GM23338 (cell line): ENCODE data around the gene MEF2D. TPM values are rescaled to one million over a fixed set of nuclear protein-coding genes. Genes with fewer than 3 reads are reported as not detected.

Experiments
- EZH2 ChIP-seq: fragments of 200-600 bp; sonication (generic); IDR thresholded peaks from one replicate; pipeline ENCODE4 v1.8.0; 2017; ENCODE audit warnings: antibody characterized with exemption, mild to moderate bottlenecking, low read depth; ENCODE audit not compliant: unreplicated experiment
- NANOG ChIP-seq: IDR thresholded peaks from 2 replicates; pipeline ENCODE4 v1.6.1; 2016; ENCODE audit warnings: antibody characterized with exemption, borderline replicate concordance
- POLR2AphosphoS5 ChIP-seq: IDR thresholded peaks from 2 replicates; pipeline ENCODE4 v1.6.1; 2016; ENCODE audit warnings: antibody characterized with exemption, low read depth
- STAT1 ChIP-seq: IDR thresholded peaks from one replicate; pipeline ENCODE4 v1.6.1; 2016; ENCODE audit warnings: antibody characterized with exemption; ENCODE audit not compliant: unreplicated experiment
- ZNF114 ChIP-seq: fragments of 250-450 bp; sonication (Bioruptor Pico); IDR thresholded peaks from 2 replicates; pipeline ENCODE4 v1.5.0; 2020; ENCODE audit warnings: mild to moderate bottlenecking, moderate library complexity
- ZNF462 ChIP-seq: fragments of 250-450 bp; sonication (Bioruptor Pico); IDR thresholded peaks from 2 replicates; pipeline ENCODE4 v1.5.0; 2020; ENCODE audit warnings: mild to moderate bottlenecking, moderate library complexity
- polyA plus RNA-seq: library from polyadenylated mRNA; unstranded; fragments of >200 nt; fragmentation: Nextera tagmentation; extraction: Ambion mirVana; gene quantifications from 2 replicates; pipeline ENCODE4 v1.2.1, GENCODE V29; 2016
- total RNA-seq: library from RNA; depleted of rRNA; stranded (reverse); fragments of >200 nt; shearing (Covaris generic); gene quantifications from 2 replicates; pipeline ENCODE4 v1.2.3, GENCODE V29; 2014
- TF ChIP-seq, protein P1 (sequence below): IDR thresholded peaks from 2 replicates; pipeline ENCODE4 v1.6.1; 2016; ENCODE audit warnings: antibody characterized with exemption
- TF ChIP-seq, protein P2 (sequence below), 2 experiments: fragments of 200-600 bp in 1 of 2; sonication (generic) in 1 of 2; conservative IDR thresholded peaks; 2 replicates each; pipeline versions ENCODE4 v1.5.1 to v1.6.1; 2016 to 2017; ENCODE audit warnings: antibody characterized with exemption in 2 of 2, low read depth in 2 of 2, mild to moderate bottlenecking in 2 of 2, moderate library complexity in 1 of 2

The MEF2D gene
- total and polyA plus RNA-seq, 2 experiments from 2014 or later = 10.6 to 15.5 TPM

- TF ChIP-seq ZNF462 (CRISPR knock-in tag) = no peak
- no peak for TF ChIP-seq EZH2
- TF ChIP-seq, protein P1, sequence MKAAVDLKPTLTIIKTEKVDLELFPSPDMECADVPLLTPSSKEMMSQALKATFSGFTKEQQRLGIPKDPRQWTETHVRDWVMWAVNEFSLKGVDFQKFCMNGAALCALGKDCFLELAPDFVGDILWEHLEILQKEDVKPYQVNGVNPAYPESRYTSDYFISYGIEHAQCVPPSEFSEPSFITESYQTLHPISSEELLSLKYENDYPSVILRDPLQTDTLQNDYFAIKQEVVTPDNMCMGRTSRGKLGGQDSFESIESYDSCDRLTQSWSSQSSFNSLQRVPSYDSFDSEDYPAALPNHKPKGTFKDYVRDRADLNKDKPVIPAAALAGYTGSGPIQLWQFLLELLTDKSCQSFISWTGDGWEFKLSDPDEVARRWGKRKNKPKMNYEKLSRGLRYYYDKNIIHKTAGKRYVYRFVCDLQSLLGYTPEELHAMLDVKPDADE = no peak
- no peak for TF ChIP-seq ZNF114
- no peak for TF ChIP-seq NANOG
- no peak for TF ChIP-seq POLR2AphosphoS5
- TF ChIP-seq, protein P2, sequence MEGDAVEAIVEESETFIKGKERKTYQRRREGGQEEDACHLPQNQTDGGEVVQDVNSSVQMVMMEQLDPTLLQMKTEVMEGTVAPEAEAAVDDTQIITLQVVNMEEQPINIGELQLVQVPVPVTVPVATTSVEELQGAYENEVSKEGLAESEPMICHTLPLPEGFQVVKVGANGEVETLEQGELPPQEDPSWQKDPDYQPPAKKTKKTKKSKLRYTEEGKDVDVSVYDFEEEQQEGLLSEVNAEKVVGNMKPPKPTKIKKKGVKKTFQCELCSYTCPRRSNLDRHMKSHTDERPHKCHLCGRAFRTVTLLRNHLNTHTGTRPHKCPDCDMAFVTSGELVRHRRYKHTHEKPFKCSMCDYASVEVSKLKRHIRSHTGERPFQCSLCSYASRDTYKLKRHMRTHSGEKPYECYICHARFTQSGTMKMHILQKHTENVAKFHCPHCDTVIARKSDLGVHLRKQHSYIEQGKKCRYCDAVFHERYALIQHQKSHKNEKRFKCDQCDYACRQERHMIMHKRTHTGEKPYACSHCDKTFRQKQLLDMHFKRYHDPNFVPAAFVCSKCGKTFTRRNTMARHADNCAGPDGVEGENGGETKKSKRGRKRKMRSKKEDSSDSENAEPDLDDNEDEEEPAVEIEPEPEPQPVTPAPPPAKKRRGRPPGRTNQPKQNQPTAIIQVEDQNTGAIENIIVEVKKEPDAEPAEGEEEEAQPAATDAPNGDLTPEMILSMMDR (conservative IDR thresholded peaks at IDR 0.05; ENCODE audit: low read depth in 2 of 2) = no peak
- no peak for TF ChIP-seq STAT1
Observed at GRCh38 chr1:156538711-156539440, 38.3 kb upstream of the MEF2D start (continued).
